Measurements from ENCODE around the gene CADM2.

CADM2 gene

DNA sequence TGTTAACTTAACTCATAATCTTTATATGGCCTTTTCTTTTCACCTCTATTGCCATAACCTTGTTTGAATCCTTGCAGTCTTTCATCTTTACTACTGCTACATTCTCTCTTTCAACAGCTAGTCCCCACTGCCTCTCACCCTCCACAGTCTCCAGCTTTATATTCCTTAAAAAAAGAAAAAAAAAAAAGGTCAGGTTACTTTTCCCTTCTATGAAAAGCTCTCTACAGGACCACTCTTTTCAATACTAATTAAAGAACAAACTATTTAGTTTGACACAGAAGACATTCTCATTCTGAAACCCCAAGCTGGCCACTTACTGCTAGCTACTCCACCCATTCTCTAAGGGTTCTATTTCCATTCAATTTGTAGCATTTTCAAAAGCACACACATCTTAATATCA lies 25.6 kb downstream of the CADM2 start:
- DNase-seq (ENCODE audit: low spot score), result no peak

DNA sequence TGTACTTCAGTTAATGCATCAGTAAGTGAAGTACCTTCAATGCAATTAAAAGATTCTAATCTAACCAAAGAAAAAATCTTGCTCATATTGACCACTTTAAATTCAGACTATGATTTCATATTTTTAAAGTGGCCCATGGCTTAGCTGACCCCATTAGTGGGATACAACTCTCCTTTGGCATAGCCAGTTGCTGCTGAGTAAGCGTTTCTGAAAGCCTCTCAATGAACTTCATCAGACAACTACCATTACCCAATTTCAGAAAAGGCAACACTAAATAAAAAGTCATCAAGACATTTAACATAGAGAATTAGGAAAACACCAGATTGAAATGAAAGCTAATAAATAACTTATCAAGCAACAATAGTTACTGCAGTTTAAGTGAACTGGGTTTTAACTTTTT lies 27.0 kb downstream of the CADM2 start:
- no peak for DNase-seq (ENCODE audit: low spot score)

DNA sequence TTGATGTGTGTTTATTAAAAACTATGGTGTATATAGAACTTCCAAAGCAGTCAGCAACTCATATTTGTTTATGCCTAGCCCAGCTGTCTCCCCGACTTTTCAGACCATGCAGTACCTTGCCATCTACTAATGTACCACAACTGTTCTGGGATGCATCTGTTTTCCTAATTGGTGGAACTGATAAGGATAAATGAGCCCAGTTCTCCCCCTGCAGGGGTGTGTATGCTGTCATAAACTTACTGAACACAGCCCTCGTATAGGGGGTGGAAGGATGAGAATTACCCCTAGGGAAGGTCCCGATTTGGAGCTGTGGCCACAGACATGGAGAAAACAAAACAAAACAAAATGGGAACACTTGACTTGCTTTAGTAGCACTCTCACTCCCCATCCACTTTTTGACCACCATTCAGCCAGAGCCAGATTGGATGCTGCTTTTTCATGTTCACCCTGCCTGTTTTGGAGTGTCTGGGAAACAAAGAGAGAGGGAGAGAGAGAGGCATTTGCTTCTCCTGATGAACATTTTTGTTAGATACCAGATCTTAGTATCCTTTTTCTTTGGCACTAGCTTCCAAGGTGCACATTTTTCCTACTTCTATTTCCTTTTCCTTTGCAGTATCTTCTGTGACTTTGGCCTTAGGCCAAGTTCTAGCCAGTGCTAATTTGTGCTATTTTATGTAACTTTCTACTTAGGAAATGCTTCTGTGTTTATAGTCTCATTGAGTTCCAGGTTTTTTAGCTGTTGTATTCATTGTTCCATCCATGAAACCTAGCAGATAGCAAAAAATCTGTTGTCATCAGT lies 29.1 kb downstream of the CADM2 start:
- no peak for DNase-seq (ENCODE audit: low spot score)

DNA sequence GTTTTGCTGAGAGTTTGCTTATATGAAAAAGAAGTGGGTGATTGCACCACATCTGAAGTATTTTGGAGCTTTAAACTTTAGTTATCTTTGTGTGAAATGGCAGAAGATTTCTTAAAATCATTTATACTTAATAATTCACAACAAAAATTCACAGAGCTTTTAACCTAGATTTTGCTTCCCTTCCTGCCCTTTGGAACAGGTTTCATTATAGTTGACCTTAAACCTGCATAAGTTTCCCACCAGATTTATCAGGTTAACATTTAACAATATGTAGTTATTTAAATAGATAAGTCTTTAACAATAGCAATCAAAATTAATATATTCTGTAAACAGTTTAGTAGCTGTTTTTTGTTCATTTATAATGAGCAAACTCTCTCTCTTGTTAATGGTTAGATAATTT lies 30.3 kb downstream of the CADM2 start:
- no peak for DNase-seq (ENCODE audit: low spot score)

DNA sequence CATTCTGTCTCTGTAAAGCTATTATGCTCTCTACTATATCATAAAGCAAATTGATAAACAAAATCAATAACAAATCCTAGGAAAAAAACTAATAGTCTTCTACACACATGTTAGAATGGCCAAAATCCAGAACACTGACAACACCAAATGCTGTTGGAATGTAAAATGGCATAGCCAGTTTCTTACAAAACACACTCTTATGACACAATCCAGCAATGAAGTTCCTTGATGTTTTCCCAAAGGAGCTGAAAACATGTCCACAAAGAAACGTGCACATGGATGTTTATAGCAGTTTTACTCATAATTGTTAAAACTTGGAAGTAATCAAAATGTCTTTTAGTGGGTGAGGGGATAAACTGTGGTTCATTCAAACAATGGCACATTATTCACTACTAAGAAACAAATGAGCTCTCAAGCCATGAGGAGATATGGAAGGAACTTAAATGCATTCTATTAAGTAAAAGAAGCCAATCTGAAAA lies 32.7 kb downstream of the CADM2 start:
- DNase-seq (ENCODE audit: low spot score), result no peak

DNA sequence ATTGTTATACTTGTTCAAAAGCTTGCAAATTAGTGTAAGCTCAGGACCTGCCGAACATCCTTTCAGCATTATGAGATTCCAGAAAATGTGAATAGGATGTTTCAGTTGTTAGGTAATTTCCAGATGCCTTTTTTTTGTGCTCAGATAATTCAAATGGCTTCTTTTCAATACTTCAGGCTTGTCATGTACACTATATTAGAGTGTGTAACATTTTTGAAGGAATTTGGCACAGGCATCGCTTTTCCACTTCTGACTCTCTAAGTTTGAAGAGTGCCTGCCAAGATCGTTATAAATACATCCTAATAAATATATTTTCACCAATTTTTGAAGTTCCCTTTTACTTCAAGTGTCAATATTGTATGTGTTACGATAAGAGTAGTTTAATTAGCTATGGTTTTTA lies 35.2 kb downstream of the CADM2 start:
- DNase-seq (ENCODE audit: low spot score), result no peak

DNA sequence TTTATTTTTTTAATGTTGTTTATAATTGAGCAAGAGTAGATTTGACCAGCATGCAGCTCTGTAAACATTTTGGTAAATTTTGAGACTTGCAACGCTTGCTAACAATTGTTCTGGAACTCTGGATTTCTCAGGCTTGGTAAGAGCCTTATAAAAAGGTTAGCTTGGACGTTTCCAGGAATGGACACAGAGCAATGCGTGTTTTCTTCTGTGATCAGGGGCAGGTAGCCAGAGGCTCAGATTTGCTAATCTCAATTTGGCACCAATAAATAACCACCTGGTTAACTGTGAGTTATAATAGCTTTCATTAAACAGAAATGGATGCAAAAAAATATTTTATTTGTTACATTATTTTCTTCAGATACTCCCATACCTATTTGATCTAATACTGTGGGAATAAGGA lies 39.8 kb downstream of the CADM2 start:
- no peak for DNase-seq (ENCODE audit: low spot score)

DNA sequence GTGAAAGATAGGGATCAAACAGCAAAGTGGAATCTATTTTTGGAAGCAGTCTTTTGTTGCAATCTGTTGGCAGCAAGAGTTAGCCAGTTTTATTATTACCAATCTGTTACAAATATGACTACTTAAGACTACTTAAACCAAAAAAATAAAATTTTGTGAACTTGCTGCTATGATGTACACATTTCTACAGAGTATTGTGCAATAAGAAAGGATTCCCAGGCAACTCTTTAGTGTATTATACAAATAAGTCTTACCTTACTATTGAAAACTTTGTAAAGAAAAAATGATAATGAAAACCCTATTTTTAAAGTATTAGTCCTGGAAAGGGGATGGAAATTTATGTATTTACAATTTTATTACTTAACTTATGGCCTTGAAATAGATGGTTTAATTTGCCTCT lies 44.7 kb downstream of the CADM2 start:
- no peak for DNase-seq (ENCODE audit: low spot score)

DNA sequence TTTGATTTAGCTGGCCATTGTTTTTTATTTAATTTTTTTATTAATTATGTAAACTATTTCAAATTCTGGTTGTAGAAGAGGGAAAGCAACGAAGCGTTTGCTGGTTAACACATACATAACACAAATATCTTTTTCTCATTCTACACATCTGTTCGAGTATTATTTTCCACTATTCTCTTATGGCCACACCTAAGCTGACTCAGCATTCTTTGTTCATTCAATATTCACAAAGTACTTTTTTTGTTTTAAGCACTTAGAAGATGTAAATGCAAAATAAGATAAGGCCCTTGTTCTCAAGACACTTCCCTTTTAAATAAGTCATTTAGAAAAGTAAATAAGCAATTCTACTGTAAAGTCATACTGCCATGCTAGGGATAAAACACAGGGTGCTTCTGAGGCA lies 45.4 kb downstream of the CADM2 start:
- no peak for DNase-seq (ENCODE audit: low spot score)

DNA sequence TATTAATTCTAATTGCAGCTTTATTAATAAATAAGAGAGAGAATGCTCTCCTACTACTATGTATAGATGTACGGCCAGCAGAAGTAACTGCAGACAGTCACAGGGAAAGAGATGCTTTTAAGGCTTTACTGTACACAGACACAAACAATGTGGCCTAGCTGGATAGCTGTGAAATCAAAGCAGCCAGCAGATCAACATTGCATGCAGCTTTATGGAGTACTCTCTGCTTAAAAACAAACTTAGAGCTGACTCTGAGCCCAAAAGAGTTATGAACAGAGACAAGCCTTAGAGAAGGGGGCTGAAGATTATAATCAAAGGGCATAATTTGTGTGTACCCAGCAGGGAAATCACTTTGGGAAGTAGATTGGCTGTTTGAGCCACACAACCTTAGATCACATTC lies 47.2 kb downstream of the CADM2 start:
- DNase-seq (ENCODE audit: low spot score), result no peak

DNA sequence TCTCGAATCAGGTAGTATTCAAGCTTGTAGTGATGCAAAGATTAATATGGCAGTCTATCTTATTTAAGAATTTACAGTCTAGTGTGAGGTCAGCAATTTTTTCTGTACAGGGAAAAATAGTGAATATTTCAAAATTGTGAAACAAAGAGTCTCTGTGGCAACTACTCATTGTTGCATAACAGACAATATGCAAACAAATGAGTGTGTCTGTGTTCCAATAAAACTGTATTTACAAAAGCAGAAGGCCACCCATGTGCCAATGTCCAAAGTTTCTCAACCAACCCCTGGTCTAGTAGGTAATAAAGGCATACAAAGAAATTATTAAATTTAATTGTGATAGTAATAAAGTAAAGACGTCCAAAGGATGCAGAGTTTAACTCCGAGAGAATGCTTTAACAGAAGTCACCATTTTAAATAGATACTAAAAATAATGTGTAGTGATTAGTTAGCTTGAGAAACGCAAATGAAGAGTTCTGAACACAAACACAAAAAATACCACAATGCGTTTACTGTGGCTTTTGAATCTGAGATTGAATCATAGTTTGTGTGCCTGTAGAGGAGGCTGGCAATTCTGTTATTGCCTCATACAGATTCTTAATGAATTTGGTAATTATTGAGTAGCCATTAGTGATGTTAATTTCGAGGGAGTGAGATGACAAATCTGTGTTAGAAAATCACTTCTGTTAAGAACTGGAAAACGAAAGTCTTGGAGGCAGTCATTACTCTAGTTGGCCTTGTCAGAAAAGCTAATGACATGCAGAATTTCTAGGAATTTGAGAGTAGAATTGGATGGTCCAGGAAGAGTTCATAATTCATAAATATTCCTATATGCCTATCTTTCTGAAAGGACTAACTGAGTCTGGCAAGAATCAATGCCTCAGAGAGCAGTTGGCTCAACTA lies 48.7 kb downstream of the CADM2 start:
- DNase-seq (ENCODE audit: low spot score), result no peak

DNA sequence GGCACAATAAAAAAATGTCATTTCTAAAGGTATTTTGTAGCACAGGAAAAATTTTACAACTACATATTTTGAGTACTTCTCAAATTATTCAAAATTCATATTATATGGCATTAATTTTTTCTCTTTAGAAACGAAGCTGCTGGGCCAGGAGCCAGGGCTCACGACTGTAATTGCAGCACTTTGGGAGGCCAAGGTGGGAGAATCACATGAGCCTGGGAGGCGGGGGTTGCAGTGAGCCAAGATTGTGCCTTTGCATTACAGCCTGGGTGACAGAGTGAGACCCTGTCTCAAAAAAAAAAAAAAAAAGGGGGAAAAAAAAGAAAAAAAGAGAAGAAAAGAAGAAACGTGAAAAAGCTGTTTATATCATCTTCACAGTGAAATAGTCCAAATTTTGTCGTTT lies 62.0 kb downstream of the CADM2 start:
- DNase-seq (ENCODE audit: low spot score), result no peak

DNA sequence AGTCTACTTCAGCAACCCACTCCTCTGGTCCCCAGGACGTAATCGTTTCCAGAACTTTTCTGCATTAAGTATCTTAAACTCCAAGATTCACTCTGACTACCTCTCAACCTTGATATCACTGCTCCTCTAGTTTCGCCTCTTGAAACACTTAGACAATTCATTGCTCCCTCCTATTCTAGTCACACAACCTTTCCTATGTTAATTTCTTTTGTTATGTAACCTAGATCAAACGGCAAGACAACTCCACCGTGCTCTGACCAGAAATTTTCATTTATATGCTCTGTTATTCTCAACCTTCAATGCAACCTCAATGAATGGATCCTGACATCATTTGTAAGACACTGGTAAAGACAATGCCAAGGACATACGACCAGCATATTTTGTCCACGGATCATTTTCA lies 71.3 kb downstream of the CADM2 start:
- DNase-seq (ENCODE audit: low spot score), result no peak

DNA sequence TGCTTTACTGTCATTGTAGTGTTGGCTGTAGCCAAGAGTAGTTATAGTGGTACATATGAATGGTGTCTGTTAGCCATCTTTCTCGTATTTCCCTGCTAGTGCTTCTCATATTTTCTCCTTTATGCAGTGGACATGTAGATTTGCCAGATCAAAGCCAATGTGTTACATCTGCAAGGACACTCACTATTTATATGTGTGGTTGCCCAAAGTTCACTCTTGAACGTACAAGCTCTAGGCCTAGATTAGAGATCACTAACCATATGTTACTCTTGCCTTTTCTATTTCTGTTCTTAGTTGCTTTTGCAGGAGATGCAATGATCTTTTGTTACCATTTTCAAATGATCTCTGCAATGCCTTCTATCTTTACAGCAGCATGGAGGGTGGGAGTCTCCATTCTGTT lies 78.4 kb downstream of the CADM2 start:
- DNase-seq (ENCODE audit: low spot score), result no peak

DNA sequence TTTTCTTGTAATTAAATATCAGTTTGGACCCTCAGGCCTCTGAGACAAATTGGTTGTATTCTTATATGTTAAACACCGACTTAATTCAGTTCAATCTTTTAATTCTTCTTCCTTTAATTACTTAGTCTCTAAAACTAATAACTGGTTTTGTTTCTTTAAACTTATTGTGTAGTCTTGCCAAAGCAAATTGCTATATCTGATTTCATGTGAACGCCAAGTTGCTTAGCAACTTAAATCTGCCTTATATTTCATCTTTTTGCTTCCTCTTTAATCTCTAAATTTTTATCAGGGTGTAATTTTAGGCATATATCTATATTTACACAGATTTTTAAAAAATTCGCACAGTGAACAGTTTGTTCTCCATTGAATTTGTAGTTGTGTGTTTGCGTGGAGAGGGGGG lies 82.2 kb downstream of the CADM2 start:
- DNase-seq (ENCODE audit: low spot score), result no peak

DNA sequence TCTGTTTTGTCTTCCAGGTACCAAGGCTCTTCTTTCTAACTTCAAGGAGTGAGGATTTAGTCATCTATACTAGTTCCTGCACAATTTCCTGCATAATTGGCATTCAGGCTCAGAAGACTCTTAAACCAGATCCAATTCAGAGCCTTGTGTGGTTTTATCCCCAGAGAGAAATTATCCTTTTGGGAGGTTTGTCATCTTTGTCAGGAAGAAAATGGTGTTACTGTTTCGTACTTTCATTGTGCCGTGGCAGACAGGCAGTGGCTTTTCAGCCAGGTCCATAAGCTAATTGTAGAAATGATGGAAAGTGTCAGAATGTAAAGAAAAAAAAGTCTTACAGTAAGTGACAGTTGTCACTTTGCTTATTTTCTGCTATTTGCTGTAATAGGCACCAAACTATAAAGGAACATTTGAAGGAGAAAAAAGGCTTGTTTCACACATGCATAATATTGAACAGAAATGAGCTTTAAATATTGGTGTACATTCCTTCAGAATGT lies 82.8 kb downstream of the CADM2 start:
- DNase-seq (ENCODE audit: low spot score), result no peak

DNA sequence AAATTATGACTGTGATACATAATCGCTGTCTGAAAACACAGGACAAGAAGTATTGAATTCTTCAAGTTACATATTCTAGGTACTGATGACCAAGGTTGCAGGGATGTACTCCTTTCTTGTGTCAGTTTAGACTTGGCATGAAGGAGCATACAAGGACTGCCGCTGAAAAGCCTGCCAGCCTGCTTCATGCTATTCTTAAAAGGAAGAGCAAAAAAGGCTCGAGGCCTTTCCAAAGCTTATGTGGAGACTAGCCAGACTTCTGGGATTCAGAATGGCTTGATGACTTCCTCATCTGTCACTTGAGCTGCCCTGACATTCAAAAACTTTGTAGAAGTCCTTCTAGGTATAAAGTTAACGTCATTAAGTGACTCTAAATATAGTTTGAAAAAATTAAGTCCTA lies 92.0 kb downstream of the CADM2 start:
- DNase-seq (ENCODE audit: low spot score), result no peak

DNA sequence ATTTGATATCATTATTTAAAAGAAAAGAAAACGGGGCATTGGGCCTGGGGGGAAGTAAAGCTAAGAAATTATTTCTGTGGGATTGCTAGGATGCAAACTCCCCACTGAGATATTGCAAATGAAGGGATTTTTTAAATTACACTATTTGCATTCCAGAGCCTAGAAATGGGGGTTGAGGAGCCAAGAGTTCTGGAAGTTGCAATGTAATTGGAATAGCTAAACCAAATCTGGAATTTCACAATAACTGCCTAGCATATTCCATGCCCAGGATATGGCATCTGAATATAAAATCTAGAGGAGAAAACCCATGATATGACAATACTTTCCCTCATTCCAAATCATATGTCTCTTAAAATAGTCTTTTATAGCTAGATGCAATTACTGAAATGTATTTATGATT lies 93.0 kb downstream of the CADM2 start:
- no peak for DNase-seq (ENCODE audit: low spot score)

DNA sequence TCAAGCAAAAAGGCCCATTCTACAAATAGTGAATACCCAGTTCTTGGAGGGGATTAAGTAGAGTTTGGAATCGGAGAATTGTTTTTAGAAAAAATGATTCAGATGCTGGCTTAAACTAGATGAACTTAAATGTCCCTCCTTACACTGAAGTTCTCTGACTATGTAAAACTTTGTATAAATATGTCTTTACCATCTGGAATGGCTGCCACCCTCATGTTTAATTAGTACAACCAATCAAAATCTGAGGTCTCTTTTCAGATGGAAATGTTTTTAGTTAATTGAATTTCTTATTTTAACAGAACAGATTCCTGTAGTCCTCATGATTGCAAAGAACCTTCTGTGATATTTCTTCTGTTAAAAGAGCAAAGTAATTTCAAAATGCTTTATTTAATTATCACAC lies 94.8 kb downstream of the CADM2 start:
- no peak for DNase-seq (ENCODE audit: low spot score)

DNA sequence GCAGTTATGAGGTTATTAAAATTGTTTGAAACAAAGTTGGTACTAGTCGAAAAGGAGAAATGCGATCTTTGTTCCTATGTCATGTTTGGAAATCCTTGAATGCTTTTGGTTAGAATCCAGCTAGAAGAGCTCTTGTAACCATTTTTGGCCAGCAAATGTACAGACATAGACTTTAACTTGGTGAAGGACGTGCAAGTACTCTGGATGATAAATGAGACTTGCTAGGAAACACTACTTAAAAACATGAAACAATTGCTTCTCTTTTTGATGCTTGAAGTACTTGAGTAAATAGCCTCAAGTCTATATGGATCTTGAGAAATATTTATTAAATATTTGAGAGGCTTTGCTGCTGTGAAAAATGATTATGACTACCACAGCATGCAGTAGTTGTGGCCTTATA lies 95.8 kb downstream of the CADM2 start:
- DNase-seq (ENCODE audit: low spot score), result no peak

DNA sequence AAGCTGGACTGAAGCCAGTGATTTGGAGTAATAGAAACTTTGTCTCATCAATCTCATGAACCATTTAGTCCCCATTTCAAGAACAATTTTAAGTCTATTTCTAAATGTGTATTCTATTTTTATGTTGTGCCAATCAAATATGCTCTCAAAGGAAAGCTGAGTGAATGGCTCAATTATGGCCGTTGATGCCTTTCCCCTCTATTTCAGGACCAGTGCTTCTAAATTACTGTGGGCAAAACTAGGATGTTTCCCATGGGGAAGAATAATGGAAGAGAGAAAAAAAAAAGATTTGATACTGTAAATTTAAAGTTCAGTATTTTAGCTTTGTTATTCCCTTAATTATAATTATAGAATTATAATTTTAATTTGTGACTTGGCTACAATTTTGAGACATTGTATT lies 110.1 kb downstream of the CADM2 start:
- DNase-seq (ENCODE audit: low spot score), result no peak

DNA sequence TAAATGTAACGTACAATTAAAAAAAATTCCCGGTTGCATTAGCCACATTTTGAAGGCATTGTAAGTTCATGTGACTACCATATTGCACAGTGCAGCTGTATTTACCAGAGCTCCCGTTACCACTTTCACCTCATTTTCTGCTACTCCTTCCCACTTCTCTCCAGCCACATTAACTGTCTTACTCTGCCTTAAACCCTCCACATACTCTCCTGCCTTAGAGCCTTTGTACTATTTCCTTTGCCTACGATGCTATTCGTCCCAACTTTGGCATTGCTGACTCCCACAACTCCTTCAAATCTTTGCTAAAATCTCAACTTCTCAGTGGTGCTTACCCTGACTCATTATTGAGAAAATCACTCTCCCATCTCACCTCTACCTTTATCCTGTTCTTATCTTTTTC lies 115.2 kb downstream of the CADM2 start:
- no peak for DNase-seq (ENCODE audit: low spot score)

DNA sequence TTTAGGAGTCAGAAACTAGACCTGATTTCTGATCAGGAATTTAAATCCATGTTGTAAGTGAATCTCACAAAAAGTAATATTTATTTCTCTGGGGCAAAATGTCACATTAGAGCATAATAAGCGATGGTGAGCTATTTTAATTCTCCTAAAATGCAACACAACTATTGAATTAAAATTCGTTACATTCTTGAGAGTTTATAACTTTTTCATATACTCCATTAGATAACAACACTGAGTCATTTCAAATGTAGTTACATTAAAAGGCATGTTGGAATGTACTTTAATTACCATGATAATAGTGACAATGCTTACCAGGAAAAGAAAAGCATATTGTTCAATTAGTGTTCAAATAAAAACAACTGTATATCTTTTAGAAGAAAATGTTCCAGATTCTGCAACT lies 116.9 kb downstream of the CADM2 start:
- no peak for DNase-seq (ENCODE audit: low spot score)

Measured in hepatic stellate cell (primary cell).